Panc1 (cell line): Measurements from ENCODE around the gene ARHGEF26.

Experiments used
- CTCF ChIP-seq: fragments of 450-650 bp; IDR thresholded peaks from 2 replicates; pipeline ENCODE4 v1.5.1; 2017; ENCODE audit warnings: mild to moderate bottlenecking
- POLR2AphosphoS5 ChIP-seq: IDR thresholded peaks from 2 replicates; pipeline ENCODE4 v1.6.1; 2012; ENCODE audit warnings: mild to moderate bottlenecking, low read depth, low read length, moderate library complexity
- TCF7L2 ChIP-seq: IDR thresholded peaks from 2 replicates; pipeline ENCODE4 v1.6.1; 2011; ENCODE audit warnings: mild to moderate bottlenecking, low read depth, low read length, inconsistent platforms
- TF ChIP-seq, protein P1 (sequence below), 2 experiments: IDR thresholded peaks; 2 replicates each; pipeline ENCODE4 v1.6.1; 2011 to 2012; ENCODE audit warnings: low read depth in 2 of 2, control low read depth in 1 of 2, low read length in 1 of 2, mild to moderate bottlenecking in 1 of 2, moderate library complexity in 1 of 2; ENCODE audit not compliant: insufficient read depth in 1 of 2

GRCh38 chr3:154242766-154243165 lies 121.6 kb downstream of the ARHGEF26 start:
- TF ChIP-seq CTCF, result no peak
- TF ChIP-seq TCF7L2, result no peak
- TF ChIP-seq, protein P1, sequence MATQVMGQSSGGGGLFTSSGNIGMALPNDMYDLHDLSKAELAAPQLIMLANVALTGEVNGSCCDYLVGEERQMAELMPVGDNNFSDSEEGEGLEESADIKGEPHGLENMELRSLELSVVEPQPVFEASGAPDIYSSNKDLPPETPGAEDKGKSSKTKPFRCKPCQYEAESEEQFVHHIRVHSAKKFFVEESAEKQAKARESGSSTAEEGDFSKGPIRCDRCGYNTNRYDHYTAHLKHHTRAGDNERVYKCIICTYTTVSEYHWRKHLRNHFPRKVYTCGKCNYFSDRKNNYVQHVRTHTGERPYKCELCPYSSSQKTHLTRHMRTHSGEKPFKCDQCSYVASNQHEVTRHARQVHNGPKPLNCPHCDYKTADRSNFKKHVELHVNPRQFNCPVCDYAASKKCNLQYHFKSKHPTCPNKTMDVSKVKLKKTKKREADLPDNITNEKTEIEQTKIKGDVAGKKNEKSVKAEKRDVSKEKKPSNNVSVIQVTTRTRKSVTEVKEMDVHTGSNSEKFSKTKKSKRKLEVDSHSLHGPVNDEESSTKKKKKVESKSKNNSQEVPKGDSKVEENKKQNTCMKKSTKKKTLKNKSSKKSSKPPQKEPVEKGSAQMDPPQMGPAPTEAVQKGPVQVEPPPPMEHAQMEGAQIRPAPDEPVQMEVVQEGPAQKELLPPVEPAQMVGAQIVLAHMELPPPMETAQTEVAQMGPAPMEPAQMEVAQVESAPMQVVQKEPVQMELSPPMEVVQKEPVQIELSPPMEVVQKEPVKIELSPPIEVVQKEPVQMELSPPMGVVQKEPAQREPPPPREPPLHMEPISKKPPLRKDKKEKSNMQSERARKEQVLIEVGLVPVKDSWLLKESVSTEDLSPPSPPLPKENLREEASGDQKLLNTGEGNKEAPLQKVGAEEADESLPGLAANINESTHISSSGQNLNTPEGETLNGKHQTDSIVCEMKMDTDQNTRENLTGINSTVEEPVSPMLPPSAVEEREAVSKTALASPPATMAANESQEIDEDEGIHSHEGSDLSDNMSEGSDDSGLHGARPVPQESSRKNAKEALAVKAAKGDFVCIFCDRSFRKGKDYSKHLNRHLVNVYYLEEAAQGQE (IDR thresholded peaks at IDR 0.05; ENCODE audit: insufficient read depth in 1 of 2, low read depth in 2 of 2, low read length in 1 of 2), result no peak
- TF ChIP-seq POLR2AphosphoS5, result no peak
